Measurements from ENCODE around the gene RPL39L. TPM values are rescaled to one million over a fixed set of nuclear protein-coding genes. Genes with fewer than 3 reads are reported as not detected.

The RPL39L gene
- total and polyA plus RNA-seq, 10 of the 15 experiments (the other 5 are each of a cell fraction or from before 2014, with no cell fraction given): 12.5 to 67.8 (median 31.3) TPM

- TF ChIP-seq SKIL (IDR thresholded peaks at IDR 0.05; ENCODE audit: low read depth, poor library complexity, severe bottlenecking) (no peak), GATAD2B (conservative IDR thresholded peaks at IDR 0.05; ENCODE audit: low read depth) (no peak), PRDM15 (CRISPR knock-in tag; IDR thresholded peaks at IDR 0.05) (no peak), KLF5 (IDR thresholded peaks at IDR 0.05; ENCODE audit: partially characterized antibody) (no peak), ZBTB11 (CRISPR knock-in tag; IDR thresholded peaks at IDR 0.05) (no peak), FOS (IDR thresholded peaks at IDR 0.05; ENCODE audit: borderline replicate concordance, extremely low read depth, insufficient read length) (no peak), ATF7 (IDR thresholded peaks at IDR 0.05; ENCODE audit: low read depth) (no peak), SUPT20H (IDR thresholded peaks at IDR 0.05; ENCODE audit: borderline replicate concordance, control insufficient read depth, low read depth, low read length) (no peak), IKZF1 (conservative IDR thresholded peaks at IDR 0.05) (no peak), JUNB (IDR thresholded peaks at IDR 0.05) (no peak)
These were observed 36.0 kb downstream of the RPL39L start (continued) for GRCh38 chr3:187103251-187103650.

Data from GM12878 (cell line).